SH-SY5Y (cell line): ENCODE results near the gene SEMA4D.

Experiments used
- GATA2 ChIP-seq: IDR thresholded peaks from 2 replicates; pipeline ENCODE4 v1.6.1; 2011; ENCODE audit warnings: mild to moderate bottlenecking, low read depth, low read length
- GATA3 ChIP-seq: IDR thresholded peaks from 2 replicates; pipeline ENCODE4 v1.6.1; 2011; ENCODE audit warnings: low read depth, mild to moderate bottlenecking, low read length, moderate library complexity

The SEMA4D gene

DNA sequence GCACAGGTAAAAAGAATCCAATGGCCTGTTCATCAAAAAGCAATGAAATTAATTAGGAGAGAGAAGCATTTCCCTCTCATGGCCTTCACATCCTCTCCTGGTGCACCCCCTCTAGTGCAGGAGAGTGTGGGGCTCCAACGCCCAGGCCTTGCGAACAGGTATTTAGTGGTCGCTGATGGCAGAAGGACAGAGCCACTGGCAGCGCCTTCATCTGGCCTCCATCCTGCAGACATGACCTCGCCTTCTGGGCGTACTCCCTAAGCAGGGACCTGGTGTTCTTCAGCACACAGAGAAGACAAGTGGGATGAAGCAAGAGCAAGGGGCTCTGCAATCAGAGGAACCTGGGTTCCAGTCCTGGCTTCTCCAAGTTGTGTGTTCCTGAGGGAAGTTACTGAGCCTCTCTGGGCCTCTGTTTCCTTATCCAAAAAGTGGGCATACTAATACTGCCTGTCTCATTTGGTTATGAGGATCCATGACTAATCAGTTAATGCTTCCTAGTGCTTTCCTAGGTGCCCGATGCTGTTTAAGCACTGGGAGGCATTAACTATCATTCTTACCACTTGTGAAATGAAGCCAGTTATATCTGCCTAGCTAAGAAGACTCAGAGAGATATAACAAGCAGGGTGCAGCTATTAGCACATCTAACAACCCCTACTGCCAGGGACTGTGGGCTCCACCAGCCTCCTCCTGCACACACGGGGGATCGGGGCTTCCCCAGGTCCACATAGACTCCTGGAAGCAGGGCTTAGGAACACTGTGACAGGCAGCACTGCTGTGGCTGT lies 77.3 kb downstream of the SEMA4D start:
- TF ChIP-seq GATA3 (no peak), GATA2 (no peak)

DNA sequence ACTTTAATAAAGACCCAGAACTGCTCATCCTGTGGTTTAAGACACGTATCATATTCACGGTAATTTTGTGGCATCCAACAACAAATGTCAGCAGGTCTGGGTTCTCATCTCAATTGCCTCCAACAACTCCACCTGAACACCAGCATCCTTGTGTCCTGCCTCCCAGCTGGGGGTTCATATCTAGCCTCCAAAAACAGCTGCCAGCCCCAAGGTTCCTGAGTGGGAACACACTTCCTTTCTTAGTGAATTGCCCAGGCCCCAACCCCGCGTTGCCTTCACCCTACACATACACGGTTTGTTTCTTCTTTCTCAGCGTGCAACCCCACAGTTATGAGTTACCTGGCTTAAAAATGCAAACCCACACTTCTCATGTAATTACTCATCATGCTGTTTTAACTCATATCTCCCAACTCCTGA lies 77.9 kb downstream of the SEMA4D start:
- TF ChIP-seq GATA2 (no peak), GATA3 (no peak)

DNA sequence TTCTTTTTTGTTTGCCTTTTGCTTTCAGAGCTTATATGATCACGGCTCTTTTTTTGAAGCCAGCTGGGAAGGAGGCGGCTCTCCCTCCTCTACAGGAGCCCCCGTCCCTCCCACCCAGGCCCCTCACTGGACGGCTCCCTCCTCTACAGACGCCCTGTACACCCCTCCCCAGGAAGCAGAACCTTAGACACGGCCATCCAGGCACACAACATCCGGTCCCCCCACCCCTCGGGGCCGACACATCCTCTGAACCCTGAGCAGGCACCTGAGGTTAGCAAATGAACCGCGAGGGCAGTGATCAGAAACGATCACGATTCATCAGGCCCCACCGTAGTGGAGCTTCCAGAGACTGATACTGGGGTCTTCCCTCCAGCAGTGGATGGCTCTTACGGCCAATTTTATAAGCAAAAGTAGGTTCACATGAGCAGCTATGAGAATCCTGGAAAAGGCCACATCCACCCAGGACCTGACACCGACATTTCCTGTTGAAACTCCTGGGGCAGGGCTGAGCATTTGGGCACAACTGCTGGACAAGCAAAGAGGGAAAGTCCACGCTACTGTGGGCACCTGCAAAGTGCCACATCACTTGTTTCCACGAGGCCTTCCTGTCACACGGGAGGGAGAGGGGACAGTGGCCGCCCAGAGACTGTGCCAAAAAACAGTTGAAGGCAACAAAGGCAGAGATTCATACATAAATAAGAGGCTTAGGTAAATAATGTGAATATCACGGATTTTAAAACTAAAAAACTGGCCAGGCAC lies 78.9 kb downstream of the SEMA4D start:
- TF ChIP-seq GATA3 (no peak), GATA2 (no peak)

DNA sequence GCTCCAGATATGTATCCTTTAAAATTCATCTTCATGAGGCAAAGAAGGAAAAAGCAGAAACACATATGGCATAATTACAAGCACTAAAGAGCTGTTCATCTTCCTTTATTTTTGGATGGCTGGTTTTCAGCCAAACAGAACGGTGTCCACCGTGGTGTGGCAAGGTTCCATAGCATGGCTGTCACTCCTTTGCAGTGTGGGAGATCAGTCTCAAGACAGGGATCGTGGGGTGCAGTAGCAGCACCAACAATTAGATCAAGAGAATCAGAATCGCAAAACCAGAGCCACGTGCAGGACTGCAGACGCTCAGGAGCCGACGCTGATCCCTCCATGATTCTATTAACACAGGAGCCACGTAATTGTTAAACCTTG lies 79.5 kb downstream of the SEMA4D start:
- TF ChIP-seq GATA3 (no peak), GATA2 (no peak)

DNA sequence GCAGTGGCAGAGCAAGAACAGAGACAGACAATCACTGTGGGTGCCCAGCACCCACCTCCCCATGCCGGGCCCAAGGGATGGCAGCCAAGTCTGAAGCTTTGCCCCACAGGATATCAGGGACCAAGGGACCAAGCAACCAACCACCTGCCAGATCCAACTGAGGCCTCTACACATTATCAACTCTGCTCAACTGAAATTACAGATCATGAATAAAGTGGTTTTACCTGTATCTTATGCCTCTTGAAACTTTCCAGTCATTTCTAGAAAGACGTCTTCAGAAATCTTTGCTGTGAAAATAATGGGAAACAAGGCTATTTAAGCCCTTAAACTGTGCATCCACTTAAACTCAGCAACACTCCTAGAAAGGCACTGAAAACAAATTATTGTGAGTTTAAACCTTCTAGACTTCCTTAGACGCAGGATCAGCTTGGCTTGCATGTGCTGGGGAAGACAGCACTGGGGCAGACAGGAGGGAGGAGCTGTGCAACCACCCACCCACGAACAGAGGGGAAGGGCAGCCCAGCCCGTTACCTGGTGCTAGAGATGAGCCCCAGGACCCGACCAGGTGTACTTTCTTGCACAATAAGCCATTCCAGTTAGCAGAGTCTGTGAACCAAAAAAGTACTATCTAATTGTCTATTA lies 80.0 kb downstream of the SEMA4D start:
- no peak for TF ChIP-seq GATA3
- no peak for TF ChIP-seq GATA2

DNA sequence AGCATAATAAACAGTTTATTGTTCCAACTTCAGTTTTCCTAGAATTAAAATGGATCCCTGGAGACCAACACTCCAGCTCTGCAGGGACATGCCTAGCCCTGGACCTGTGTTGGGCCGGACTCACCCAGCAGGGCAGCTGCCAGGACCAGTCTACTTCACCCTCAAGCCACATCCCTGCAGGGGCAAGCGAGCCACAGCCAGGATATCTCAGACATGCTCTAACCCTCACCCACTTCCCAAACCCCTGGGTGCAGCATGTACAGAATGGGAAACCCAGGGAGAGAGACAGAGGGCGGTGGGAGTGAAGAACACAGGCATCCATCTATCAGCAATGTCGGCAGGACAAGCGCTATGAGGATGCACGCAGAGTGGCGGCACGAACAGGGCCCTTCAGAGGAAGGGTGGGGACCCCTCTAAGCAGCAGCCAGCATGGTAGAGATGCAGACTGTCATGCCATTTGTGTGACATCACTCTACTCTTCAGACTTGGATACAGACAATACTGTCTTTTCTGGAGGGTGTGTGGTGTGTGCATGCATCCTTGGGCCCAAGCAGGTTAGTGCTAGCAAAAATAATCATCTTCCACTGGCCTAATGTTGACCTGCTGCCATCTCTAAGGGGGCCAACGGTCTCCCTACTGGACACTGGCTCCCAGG lies 83.1 kb downstream of the SEMA4D start:
- TF ChIP-seq GATA3: no peak
- no peak for TF ChIP-seq GATA2

DNA sequence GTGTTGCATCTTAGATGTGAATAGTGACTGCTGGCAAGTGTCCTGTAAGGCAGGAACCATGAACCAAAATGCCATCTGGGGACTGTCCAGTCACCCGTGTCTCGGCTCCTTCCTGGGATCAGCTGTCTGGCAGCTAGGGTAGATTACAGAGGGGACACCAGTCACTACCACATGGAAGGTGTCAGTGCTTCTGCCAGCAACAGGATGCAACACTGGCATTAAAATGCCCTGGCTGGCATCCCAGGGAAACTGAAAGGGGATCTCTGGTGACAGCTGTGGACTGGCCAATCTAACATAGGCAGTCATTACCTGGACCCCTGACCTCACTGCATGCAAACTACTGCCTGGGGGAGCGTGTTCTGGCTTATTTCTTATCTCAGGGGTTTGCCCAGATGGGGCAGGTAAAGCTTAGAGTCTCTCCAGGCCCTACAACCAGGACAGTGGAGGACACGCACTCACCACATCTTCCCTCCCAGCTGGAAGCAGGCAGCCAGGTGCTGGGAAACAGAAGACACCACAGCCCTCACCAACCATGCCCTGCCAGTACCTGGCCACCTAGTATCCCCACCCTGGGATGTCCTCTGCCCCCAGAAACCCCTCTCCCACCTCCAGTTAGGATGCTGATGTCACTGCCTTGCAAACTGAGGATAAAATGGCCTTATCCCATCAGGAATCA lies 83.8 kb downstream of the SEMA4D start:
- TF ChIP-seq GATA2 (peak; percentile 61), GATA3 (no peak)

DNA sequence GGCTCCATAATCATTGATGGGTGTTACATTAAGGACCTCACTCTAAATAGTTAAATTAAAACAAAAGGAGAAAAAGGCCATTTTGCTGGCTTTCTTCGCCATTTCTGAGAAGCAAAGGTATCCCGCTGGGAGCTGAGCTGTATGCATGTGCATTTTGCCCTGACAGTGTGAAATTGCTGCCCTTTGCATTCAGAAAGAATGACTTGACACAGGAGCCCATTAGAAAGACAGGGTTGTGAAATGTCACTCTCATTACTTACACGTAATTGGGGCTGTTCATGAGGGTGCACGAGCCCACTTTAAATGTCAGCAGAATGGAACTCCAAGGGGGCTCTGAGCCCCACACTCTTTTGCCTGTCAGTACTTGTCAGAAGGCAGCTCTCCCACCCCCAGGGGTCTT lies 85.0 kb downstream of the SEMA4D start:
- TF ChIP-seq GATA3 (no peak), GATA2 (no peak)

DNA sequence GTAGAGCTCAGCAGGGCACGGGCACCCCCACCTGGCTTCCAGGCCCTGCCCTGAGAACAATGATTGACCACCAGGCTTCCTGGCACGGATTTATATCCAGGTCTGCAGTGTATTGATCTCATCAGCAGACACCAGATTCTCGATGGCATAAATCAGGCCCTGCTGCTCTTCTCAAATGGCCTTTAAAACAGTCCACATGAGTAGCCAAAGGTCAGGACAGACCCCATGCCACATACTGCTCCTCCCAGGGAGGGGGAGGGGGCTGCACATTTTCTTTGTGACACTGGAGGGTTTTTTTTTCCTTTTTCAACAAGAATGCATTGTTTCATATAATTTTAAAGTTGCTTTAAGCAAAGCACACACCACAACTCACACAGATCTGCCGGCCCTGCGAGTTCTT lies 85.4 kb downstream of the SEMA4D start:
- TF ChIP-seq GATA3: no peak
- TF ChIP-seq GATA2: no peak

DNA sequence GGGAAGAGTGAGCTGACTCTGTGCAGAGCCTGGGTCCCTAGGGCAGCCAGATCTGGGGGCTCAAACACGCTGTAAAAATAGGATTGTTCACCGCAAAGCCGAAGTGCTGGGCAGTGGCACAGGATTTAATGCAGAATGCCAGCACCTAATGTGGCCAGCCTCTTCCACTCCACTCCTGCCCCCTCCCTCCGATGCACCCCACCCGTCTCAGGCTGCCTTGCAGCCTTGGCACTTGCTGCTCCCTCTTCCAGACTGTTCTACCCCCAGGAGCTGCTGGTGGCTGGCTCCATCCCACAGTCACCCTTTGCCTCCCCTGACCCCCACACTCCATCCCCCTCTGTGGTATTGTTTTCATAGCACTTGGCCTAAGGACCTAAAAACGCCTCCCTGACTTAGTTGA lies 86.2 kb downstream of the SEMA4D start:
- TF ChIP-seq GATA2 (no peak), GATA3 (no peak)

DNA sequence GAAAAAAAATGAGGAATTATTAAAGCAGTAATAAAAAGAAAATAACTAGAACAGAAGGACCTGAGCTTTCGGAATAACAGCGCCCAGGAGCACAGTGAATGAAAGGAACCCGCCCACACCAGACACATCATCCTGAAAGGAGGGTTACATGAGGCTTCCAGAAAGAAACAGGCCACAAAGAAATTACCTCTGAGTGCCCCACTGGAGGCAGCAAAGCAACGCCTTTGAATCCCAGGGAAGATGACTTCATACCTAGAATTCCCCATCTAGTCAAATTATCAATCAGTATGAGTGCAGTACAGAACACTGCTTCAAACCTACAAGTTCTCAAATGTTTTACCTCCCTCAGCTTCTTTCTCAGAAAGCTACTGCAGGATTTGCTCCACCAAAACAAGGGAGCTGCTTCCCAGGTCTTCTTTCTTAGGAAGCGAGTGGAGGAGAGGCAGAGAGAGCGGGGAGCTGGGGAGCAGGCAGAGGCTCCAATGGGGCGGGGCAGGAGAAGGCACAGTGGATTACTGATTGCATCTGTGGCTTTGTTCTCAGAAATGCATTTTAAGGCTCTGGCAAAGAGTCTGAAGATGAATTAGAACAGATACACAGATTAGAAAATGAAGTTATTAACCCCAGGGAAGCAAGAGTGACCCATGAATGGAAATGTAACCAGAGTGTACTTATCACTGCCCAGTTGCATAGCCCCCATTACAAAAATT lies 87.1 kb downstream of the SEMA4D start:
- no peak for TF ChIP-seq GATA3
- TF ChIP-seq GATA2: no peak

DNA sequence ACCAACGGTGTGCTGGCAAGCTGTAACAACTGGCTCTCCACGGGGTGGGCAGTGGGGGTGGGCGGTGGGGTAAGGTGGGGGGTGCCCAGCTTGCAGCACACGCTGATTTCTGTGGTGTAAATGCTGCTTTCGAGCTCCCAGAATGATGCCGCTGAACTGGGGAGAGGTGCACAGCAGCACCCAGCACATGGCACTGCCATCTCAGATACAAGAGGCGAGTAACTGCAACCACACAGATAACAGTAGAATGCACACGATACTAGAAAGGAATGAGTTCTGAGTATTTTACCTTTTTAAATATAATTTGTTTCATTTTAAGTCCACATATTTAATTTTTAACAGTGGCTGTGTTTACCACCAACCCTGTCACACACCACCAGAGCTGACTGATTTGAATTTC lies 87.9 kb downstream of the SEMA4D start:
- TF ChIP-seq GATA2 (no peak), GATA3 (no peak)

DNA sequence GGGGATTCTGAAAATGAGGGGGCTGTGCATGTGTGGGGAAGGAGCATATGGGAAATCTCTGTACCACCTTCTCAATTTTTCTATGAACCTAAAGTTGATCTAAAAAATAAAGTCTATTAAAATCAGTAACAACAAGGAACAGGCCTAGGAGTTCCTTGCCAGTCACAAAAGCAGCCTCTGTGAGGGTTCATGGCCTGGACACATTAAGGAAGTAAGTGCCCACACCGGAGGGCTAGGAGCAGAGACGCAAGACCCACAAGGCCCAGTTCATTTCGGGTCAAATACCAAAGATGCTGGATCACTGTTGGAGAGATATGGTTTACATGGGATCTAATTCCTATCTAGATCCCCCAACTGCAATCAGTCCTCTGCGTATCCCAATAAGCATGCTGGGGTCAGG lies 88.4 kb downstream of the SEMA4D start:
- TF ChIP-seq GATA3 (no peak), GATA2 (no peak)
